ENCODE measurements around the gene TBX20.
"Not testable (repeated sequence)": the region's sequence is repeated elsewhere in the genome, so short reads cannot be mapped to it uniquely, and the experiment has no call there.

The TBX20 gene

GRCh38 chr7:35255443-35256255 is 1.7 kb upstream of the TBX20 start:
- DNase-seq (ENCODE audit: low spot score), result no peak

- DNase-seq (ENCODE audit: low spot score), result peak; percentile 54
Measured at GRCh38 chr7:35254496-35255442, 869 bp upstream of the TBX20 start.

DNA sequence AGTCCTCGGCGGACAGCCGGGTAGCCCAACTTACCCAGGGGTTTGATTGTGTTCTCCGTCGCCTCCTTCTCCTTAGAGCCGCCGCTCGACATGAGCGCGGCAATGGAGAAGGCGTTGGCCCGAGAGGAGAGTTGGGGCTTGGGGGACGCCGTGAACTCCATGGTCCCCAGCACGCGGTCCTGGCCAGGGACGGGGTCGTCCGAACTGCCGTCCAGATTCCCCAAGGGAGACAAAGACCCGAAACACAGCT is 515 bp downstream of the TBX20 start:
- no peak for DNase-seq (ENCODE audit: low spot score)

GRCh38 chr7:35252612-35253459 is 1.1 kb downstream of the TBX20 start:
- DNase-seq (ENCODE audit: low spot score), result no peak

DNA sequence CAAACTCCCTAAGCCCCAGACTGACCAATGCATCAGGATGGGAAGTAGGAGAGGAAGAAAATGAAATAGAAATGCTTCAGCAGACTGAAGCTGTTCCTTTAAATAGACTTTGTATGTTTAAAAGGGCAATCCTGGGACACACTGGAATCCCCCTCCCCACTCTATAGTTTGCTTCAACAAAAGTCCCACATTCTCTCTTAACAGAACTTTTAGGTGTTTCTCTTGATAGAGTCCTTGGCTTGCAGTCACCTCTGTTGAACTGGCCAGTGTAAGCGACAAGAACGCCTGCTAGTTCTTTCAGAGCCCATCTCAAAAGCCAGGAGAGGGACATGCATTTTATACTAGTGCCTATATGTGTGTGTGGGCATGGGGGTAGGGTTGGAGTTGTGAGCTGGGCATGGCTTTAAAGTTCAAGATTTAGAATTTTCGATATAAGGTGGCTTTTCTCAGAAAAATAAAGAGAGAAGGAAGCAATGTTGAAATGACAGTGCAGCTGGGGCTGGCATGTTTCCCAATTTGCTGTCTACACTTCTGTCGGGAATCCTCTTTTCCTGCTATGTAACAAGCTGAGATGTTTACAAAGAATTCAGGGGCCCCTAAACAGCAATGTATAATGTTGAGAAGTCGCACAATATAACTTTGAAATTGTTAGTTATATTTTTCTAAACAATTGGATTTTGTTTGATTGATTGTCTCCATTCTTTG is 2.1 kb downstream of the TBX20 start:
- no peak for DNase-seq (ENCODE audit: low spot score)

- no peak for DNase-seq (ENCODE audit: low spot score)
Measured at GRCh38 chr7:35250941-35251340, 3.0 kb downstream of the TBX20 start.

DNA sequence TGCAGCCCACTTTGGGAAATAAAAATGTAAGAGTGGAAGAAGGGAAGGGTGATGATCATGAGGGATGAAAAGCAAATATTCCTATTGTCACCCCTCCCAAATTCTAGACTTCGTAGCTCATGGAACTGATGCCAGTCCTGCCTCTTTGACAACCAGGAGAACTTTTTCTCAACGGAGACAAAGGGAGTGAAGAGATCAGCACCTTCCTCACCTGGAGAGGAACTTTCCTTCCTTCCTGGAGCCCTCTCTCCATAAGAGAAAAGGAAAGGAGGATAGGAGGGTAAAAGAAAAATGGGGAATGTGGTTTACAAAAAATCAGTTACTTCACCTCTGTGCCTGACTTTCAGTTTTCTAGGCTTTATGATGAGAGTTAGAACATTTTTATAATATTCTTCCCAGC is 3.4 kb downstream of the TBX20 start:
- no peak for DNase-seq (ENCODE audit: low spot score)

- peak; percentile 51 for DNase-seq (ENCODE audit: low spot score)
Measured at GRCh38 chr7:35249537-35249907, 4.4 kb downstream of the TBX20 start.

DNA sequence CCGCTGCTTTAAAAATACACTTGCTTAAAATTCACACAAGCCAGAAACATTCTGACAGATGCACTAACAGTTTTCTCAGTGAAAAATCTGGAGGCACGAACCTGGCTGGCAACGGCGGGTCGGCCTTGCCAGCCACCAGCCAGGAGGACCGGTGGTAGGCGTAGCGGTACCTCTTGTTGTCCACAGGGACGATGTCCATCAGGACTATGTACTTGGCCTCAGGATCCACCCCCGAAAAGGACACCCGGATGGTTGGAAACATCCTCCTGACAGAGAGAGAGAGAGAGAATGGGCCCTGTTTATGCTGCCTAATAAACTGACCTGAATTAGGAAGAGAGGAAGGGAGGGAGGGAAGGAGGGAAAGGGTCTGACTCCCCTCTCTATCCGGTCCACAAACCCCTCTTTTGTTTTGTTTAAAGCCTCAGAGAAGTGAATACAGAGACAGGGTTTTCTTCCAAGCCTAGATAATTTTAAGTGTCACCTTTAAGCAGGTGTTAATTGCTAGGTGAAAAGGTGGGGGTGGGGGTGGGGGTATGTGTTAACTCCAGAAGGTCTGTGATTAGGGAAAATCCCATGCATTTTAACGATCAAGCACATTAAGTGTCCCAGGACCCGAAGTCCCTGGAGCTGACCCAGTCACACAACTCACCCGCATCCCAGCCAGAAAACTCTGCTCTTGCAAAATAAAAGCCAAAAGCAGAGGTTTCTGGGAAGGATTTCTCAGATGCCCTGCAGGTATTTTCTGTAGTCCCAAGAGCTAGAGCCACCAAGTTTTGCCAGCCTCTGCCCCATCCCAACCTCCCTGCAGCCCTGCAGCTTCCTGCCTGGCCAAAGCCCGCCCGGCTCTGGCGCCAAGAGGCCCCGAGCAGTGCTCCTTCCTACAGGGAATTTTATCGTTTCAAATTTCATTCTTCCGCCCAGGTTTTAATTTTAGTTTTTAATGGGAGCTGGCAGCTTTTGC is 5.0 kb downstream of the TBX20 start:
- no peak for DNase-seq (ENCODE audit: low spot score)

GRCh38 chr7:35246819-35247218 is 7.1 kb downstream of the TBX20 start:
- DNase-seq (ENCODE audit: low spot score), result no peak

GRCh38 chr7:35241884-35242283 is 12.0 kb downstream of the TBX20 start:
- no peak for DNase-seq (ENCODE audit: low spot score)

GRCh38 chr7:35241436-35241835 is 12.5 kb downstream of the TBX20 start:
- no peak for DNase-seq (ENCODE audit: low spot score)

- DNase-seq (ENCODE audit: low spot score), result not testable (repeated sequence)
Measured at GRCh38 chr7:35241008-35241407, 12.9 kb downstream of the TBX20 start.

GRCh38 chr7:35238456-35238855 is 15.4 kb downstream of the TBX20 start:
- not testable (repeated sequence) for DNase-seq (ENCODE audit: low spot score)

GRCh38 chr7:35232994-35233393 is 20.9 kb downstream of the TBX20 start:
- DNase-seq (ENCODE audit: low spot score), result no peak

DNA sequence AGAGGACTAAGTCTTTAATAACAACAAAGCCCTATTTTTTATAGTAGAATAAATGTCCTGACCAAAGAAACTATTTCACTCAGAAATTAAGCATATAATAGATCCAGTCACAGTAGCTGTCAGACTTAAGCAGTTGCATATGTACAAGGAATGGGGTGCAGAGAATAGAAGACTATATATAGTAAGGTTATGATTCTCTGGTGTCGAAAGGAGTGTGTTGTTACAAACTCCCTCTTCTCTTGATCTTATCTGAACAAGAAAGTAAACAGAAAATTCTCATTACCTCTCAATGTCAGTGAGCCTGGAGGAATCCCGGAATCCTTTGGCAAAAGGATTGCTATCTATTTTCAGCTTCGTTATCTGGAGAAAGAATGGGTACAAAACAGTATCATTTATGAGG is 22.7 kb downstream of the TBX20 start:
- DNase-seq (ENCODE audit: low spot score), result not testable (repeated sequence)

DNA sequence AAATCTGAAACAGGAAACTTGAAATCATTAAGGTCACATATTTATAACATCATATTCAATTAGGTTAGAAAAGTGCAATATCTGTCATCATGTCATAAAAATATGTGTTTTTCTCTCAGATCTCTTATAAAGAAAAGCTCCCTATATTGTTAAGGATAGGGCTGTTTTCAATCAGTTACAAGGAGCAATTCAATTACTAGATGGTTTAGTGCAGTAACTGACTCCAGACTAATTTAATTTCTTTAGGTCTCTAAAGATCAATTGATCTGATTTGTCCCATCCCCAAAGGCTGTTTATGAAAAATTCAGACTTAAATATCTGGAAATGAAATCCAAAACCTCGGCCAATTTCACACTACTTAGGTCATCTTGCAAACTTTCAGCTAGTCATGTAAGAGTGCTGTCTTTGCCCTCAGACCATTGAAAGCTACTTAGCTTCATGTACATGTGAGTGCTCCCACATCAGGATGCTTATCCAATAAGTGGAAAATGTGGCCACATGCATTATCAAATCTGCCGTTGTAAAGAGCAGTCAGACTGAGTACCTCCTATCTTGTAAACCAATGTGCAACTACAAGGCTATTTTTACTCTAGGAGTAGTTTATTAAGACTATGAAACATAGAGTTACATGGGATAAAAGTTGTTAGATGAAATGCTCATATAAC is 24.7 kb downstream of the TBX20 start:
- not testable (repeated sequence) for DNase-seq (ENCODE audit: low spot score)

DNA sequence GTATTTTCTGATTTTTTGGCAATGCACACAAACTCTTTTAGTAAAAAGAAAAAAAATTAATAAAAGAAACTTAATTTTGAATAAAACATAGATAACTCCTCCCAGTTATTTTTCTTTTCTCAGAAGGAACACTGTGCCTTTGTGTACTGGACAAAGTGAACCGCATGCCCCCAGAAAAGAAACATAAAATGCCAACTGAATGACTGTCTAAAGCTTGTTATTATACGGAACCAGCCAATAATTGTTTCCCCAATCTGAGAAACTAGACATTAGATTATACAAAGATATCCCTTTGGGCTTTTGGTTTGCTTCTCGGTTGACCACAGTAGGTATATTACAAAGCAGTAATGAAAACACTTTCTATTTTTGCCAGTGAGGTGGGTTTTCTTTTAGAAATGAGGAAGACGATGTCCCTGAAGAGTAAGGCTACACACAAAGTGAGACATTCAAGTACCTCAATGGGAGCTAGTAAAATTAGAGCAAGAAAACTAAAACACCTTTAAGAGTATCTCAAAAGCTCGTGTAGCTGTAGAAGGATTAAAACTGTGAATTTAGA is 25.3 kb downstream of the TBX20 start:
- DNase-seq (ENCODE audit: low spot score), result not testable (repeated sequence)

GRCh38 chr7:35227438-35227837 is 26.5 kb downstream of the TBX20 start:
- DNase-seq (ENCODE audit: low spot score), result not testable (repeated sequence)

GRCh38 chr7:35222445-35222844 is 31.5 kb downstream of the TBX20 start:
- DNase-seq (ENCODE audit: low spot score), result not testable (repeated sequence)

Measured in ecto neural progenitor cell (in vitro differentiated cells).